A549 (cell line): ENCODE results near the gene KCNK13. TPM values are rescaled to one million over a fixed set of nuclear protein-coding genes. Genes with fewer than 3 reads are reported as not detected.
"Not testable (repeated sequence)": the region's sequence is repeated elsewhere in the genome, so short reads cannot be mapped to it uniquely, and the experiment has no call there.

ENCODE experiments used
- ATAC-seq, 2 experiments: fragments of 200-7000 bp in 1 of 2; fragments of >200 bp in 1 of 2; cut with Nextera tagmentation in 1 of 2; cut with Tn5 transposase in 1 of 2; 3 replicates each; pipeline versions ENCODE4 v1.8.0 to v1.9.1; 2018 to 2020; ENCODE audit warnings: mild to moderate bottlenecking in 1 of 2, moderate library complexity in 1 of 2
- CTCF ChIA-PET: fragments of 300-600 bp; sonication (Branson Sonifier 250); formaldehyde crosslinking; extraction: SDS; loops from one replicate; lab custom pipeline; 2021; ENCODE audit warnings: antibody characterized with exemption, inconsistent platforms; lab: Yijun Ruan, JAX
- POLR2A ChIA-PET: fragments of 350-600 bp; formaldehyde crosslinking; extraction: SDS; loops from one replicate; lab custom pipeline; 2021; ENCODE audit warnings: antibody characterized with exemption, inconsistent platforms; lab: Yijun Ruan, JAX
- DNase-seq, 2 experiments: peaks; one replicate each; pipeline versions ENCODE4 v3.0.0 to v3.0.0-alpha.2; 2011 to 2016; ENCODE audit warnings: low read depth in 1 of 2, low spot score in 1 of 2
- FAIRE-seq: peaks from 2 replicates; lab custom pipeline; 2011; peaks lifted over from hg19 to GRCh38; lab: Jason Lieb, UNC
- H3K27ac ChIP-seq, 2 experiments: fragments of >200 bp; sonication (Bioruptor Twin); formaldehyde crosslinking; 3 replicates each; pipeline ENCODE4 v1.5.1; 2016 to 2017
- H3K4me1 ChIP-seq: fragments of >200 bp; sonication (Bioruptor Twin); formaldehyde crosslinking; 3 replicates; pipeline ENCODE4 v1.6.1; 2016
- H3K4me2 ChIP-seq: fragments of >200 bp; sonication (Bioruptor Twin); formaldehyde crosslinking; 3 replicates; pipeline ENCODE4 v1.6.1; 2016
- H3K4me3 ChIP-seq: fragments of >200 bp; sonication (Bioruptor Twin); formaldehyde crosslinking; 3 replicates; pipeline ENCODE4 v1.5.1; 2016
- H3K9me3 ChIP-seq: fragments of >200 bp; sonication (Bioruptor Twin); formaldehyde crosslinking; 3 replicates; pipeline ENCODE4 v1.6.1; 2016
- ATOH8 ChIP-seq: fragments of 250-450 bp; sonication (Bioruptor Pico); IDR thresholded peaks from 2 replicates; pipeline ENCODE4 v1.5.0; 2020; ENCODE audit warnings: low read depth, mild to moderate bottlenecking, moderate library complexity
- CBX8 ChIP-seq: fragments of 200-600 bp; sonication (generic); IDR thresholded peaks from 2 replicates; pipeline ENCODE4 v1.6.1; 2016
- CHD2 ChIP-seq: fragments of 150-350 bp; IDR thresholded peaks from 2 replicates; pipeline ENCODE4 v1.6.1; 2014; ENCODE audit warnings: low read length; ENCODE audit not compliant: partially characterized antibody
- E2F6 ChIP-seq: IDR thresholded peaks from 2 replicates; pipeline ENCODE4 v1.6.1; 2012; ENCODE audit warnings: low read depth, borderline replicate concordance
- EHF ChIP-seq: fragments of 250-450 bp; sonication (Bioruptor Pico); IDR thresholded peaks from 2 replicates; pipeline ENCODE4 v1.5.0; 2020; ENCODE audit warnings: mild to moderate bottlenecking
- EP300 ChIP-seq, 2 experiments: fragments of >200 bp; sonication (Bioruptor Twin); formaldehyde crosslinking; IDR thresholded peaks; 2 replicates in 1 of 2; 3 replicates in 1 of 2; pipeline ENCODE4 v1.6.1; 2016 to 2017
- GATA3 ChIP-seq: IDR thresholded peaks from 2 replicates; pipeline ENCODE4 v1.6.1; 2012; ENCODE audit warnings: borderline replicate concordance
- HOXB13 ChIP-seq: fragments of 250-450 bp; sonication (Bioruptor Pico); IDR thresholded peaks from 2 replicates; pipeline ENCODE4 v1.5.0; 2020; ENCODE audit warnings: low read depth, mild to moderate bottlenecking, moderate library complexity
- JUN ChIP-seq, 2 experiments: fragments of >200 bp; sonication (Bioruptor Twin); formaldehyde crosslinking; IDR thresholded peaks; 2 replicates in 1 of 2; 3 replicates in 1 of 2; pipeline ENCODE4 v1.6.1; 2016 to 2017
- PBX3 ChIP-seq: IDR thresholded peaks from 2 replicates; pipeline ENCODE4 v1.6.1; 2012
- PHF8 ChIP-seq: fragments of 200-600 bp; sonication (generic); IDR thresholded peaks from 2 replicates; pipeline ENCODE4 v1.6.1; 2016; ENCODE audit warnings: low read depth, mild to moderate bottlenecking, antibody characterized with exemption, moderate library complexity, borderline replicate concordance
- POLR2A ChIP-seq: IDR thresholded peaks from 2 replicates; pipeline ENCODE4 v1.6.1; 2012; ENCODE audit warnings: mild to moderate bottlenecking, low read length
- RFX5 ChIP-seq: fragments of 450-650 bp; IDR thresholded peaks from 2 replicates; pipeline ENCODE4 v1.7.1; 2014; ENCODE audit warnings: antibody characterized with exemption, mild to moderate bottlenecking, moderate library complexity
- SMC3 ChIP-seq: fragments of >200 bp; sonication (Bioruptor Twin); formaldehyde crosslinking; IDR thresholded peaks from 3 replicates; pipeline ENCODE4 v1.6.1; 2018; ENCODE audit warnings: inconsistent platforms
- TFCP2L1 ChIP-seq: fragments of 250-450 bp; sonication (Bioruptor Pico); IDR thresholded peaks from 2 replicates; pipeline ENCODE4 v1.5.0; 2021; ENCODE audit warnings: mild to moderate bottlenecking
- TP53 ChIP-seq: fragments of 250-450 bp; sonication (Bioruptor Pico); IDR thresholded peaks from 2 replicates; pipeline ENCODE4 v1.5.0; 2021; ENCODE audit warnings: mild to moderate bottlenecking, moderate library complexity
- ZSCAN20 ChIP-seq: fragments of 250-450 bp; sonication (Bioruptor Pico); IDR thresholded peaks from 2 replicates; pipeline ENCODE4 v1.8.0; 2022; ENCODE audit warnings: mild to moderate bottlenecking, moderate library complexity
- WGBS: methylation state at CpG from one replicate; pipeline ENCODE4 v1.1.6; 2017; ENCODE audit errors: missing lambda C conversion rate; 5-methylcytosine and 5-hydroxymethylcytosine counted together
- polyA plus RNA-seq, 4 experiments: library from polyadenylated mRNA; depleted of rRNA in 3 of 4; stranded (reverse); fragments of >200 nt; fragmentation: RNase III in 1 of 4; extraction: RNeasy Plus Mini Kit Qiagen cat#74134 plus additional on column Dnase treatment in 1 of 4; gene quantifications; 2 replicates in 3 of 4; 3 replicates in 1 of 4; pipeline ENCODE4 v1.2.3, GENCODE V29; 2011 to 2017
- small RNA-seq, 6 experiments: library from RNA; depleted of rRNA; stranded (forward); fragments of <200 nt; gene quantifications; one replicate each; pipeline ENCODE3, GENCODE V24; 2012

KCNK13 gene
- polyA plus RNA-seq, 2 of the 4 experiments (the other 2 are of a cell fraction) = not detected

GRCh38 chr14:90213099-90213748 is 151.4 kb downstream of the KCNK13 start:
- Histone ChIP-seq H3K4me3 (no peak overlapping the region), H3K4me2 (no peak overlapping the region), H3K27ac (no peak overlapping the region), H3K4me1 (no peaks in the 10 kb centered on the region)
- ChIA-PET POLR2A (no interaction called here), CTCF (interaction anchor here (0.8 to 1.2 kb wide), 2 partner anchors 23 to 80 kb away, joined by 3 to 4 read pairs; no protein-coding TSS in a partner anchor)
- ATAC-seq = no peak
- WGBS = 9% methylated on average over 6 of the region's 7 CpGs
- FAIRE-seq = no peak
- no peak for TF ChIP-seq SMC3
- no peak for TF ChIP-seq TFCP2L1 (CRISPR knock-in tag)
- no peak for TF ChIP-seq EHF (CRISPR knock-in tag)
- TF ChIP-seq HOXB13 (CRISPR knock-in tag) = no peak
- no peak for TF ChIP-seq CBX8
- TF ChIP-seq RFX5 = no peak
- TF ChIP-seq ZSCAN20 = no peak
- TF ChIP-seq PHF8 = no peak
- no peak for TF ChIP-seq CHD2
- TF ChIP-seq, all 56 proteins: peak for 0
- H3K9me3 ChIP-seq = no peaks in the 10 kb centered on the region
- no peak for DNase-seq

- POLR2A ChIA-PET = no interaction called here
- Histone ChIP-seq H3K4me1 (no peaks in the 10 kb centered on the region), H3K9me3 (peaks cover 19% of the 10 kb centered on the region; the same call in 2 of the 3 replicates)
- no peak for TF ChIP-seq ATOH8 (CRISPR knock-in tag)
- no peak for TF ChIP-seq HOXB13 (CRISPR knock-in tag)
- no peak for TF ChIP-seq TP53
- TF ChIP-seq POLR2A = no peak
- no peak for TF ChIP-seq EHF (CRISPR knock-in tag)
- TF ChIP-seq EP300 (IDR thresholded peaks at IDR 0.05) = no peak
- TF ChIP-seq E2F6 = no peak
- no peak for TF ChIP-seq RFX5
- no peak for TF ChIP-seq GATA3
- no peak for TF ChIP-seq PBX3
- no peak for TF ChIP-seq SMC3
- no peak for TF ChIP-seq JUN (IDR thresholded peaks at IDR 0.05)
- TF ChIP-seq, all 56 proteins: peak for 0
- Histone ChIP-seq H3K27ac (no peak overlapping the region), H3K4me2 (no peak overlapping the region), H3K4me3 (no peak overlapping the region)
- DNase-seq = no peak
- WGBS = 56% methylated on average over 4 of the region's 4 CpGs
- CTCF ChIA-PET = no interaction called here
- no peak for FAIRE-seq
- no peak for ATAC-seq
Measured at GRCh38 chr14:90228478-90228877, 166.7 kb downstream of the KCNK13 start.

GRCh38 chr14:90229942-90230341 is 168.1 kb downstream of the KCNK13 start:
- CTCF ChIA-PET = interaction anchor here (0.6 to 0.8 kb wide), 2 partner anchors 257 to 454 kb away, joined by 3 to 4 read pairs; no protein-coding TSS in a partner anchor

More at GRCh38 chr14:90229942-90230341, 168.1 kb downstream of the KCNK13 start:
- H3K4me3 ChIP-seq, POLR2A ChIA-PET, FAIRE-seq, DNase-seq, H3K4me1 ChIP-seq, ATAC-seq, H3K4me2 ChIP-seq, H3K27ac ChIP-seq, H3K9me3 ChIP-seq: not testable (repeated sequence)
- 92% methylated on average over 1 of the region's 1 CpG for WGBS

Small RNAs within 50 kb of the gene (small RNA-seq; reads per million reads assigned to genes)
- 0 reads per million in 6 experiments for gene RF00019

Other genes with a start within 250 kb of the KCNK13 start
- gene EFCAB11, start 107.3 kb upstream of the KCNK13 start, polyA plus RNA-seq (2011; rRNA removed) = 10.8 and 18.8 TPM in 2 replicates
- gene EFCAB11, start 107.3 kb upstream of the KCNK13 start, polyA plus RNA-seq (2017; fragmentation: RNase III; extraction: RNeasy Plus Mini Kit Qiagen cat#74134 plus additional on column Dnase treatment) = 16.7 to 19.6 TPM (median 19.2 TPM) in 3 replicates
- gene TDP1, start 106.1 kb upstream of the KCNK13 start, polyA plus RNA-seq (2011; rRNA removed) = 21.4 and 21.6 TPM in 2 replicates
- 14.7 to 15.3 TPM (median 15.2 TPM) in 3 replicates for gene TDP1, start 106.1 kb upstream of the KCNK13 start, polyA plus RNA-seq (2017; fragmentation: RNase III; extraction: RNeasy Plus Mini Kit Qiagen cat#74134 plus additional on column Dnase treatment)
- gene PSMC1, start 194.6 kb downstream of the KCNK13 start, polyA plus RNA-seq (2011; rRNA removed) = 171 and 336 TPM in 2 replicates
- 305 to 350 TPM (median 328 TPM) in 3 replicates for gene PSMC1, start 194.6 kb downstream of the KCNK13 start, polyA plus RNA-seq (2017; fragmentation: RNase III; extraction: RNeasy Plus Mini Kit Qiagen cat#74134 plus additional on column Dnase treatment)